K562 (cell line): ENCODE measurements around the gene TNK2. TPM values are rescaled to one million over a fixed set of nuclear protein-coding genes. Genes with fewer than 3 reads are reported as not detected.

Source experiments
- ARID4B ChIP-seq: sonication (generic); formaldehyde crosslinking; IDR thresholded peaks from 2 replicates; pipeline ENCODE4 v1.8.0; 2022; ENCODE audit warnings: mild to moderate bottlenecking, missing genetic modification reagents
- CXXC5 ChIP-seq: fragments of 250-450 bp; sonication (Bioruptor Pico); IDR thresholded peaks from 2 replicates; pipeline ENCODE4 v1.8.0; 2022; ENCODE audit warnings: inconsistent platforms, mild to moderate bottlenecking, moderate library complexity
- HCFC1 ChIP-seq: IDR thresholded peaks from 2 replicates; pipeline ENCODE4 v1.6.1; 2012; ENCODE audit warnings: low read depth, low read length, improper control_type of control experiment
- KDM4B ChIP-seq, 2 experiments: fragments of 450-650 bp in 1 of 2; sonication (generic) in 1 of 2; IDR thresholded peaks; 2 replicates each; pipeline ENCODE4 v1.6.1; 2016 to 2017; ENCODE audit warnings: borderline replicate concordance in 2 of 2, antibody characterized with exemption in 1 of 2, low read depth in 1 of 2, mild to moderate bottlenecking in 1 of 2
- KDM5B ChIP-seq: fragments of 200-600 bp; sonication (generic); IDR thresholded peaks from 2 replicates; pipeline ENCODE4 v1.6.1; 2012; ENCODE audit warnings: low read depth, mild to moderate bottlenecking, moderate library complexity, low read length, control low read depth, inconsistent platforms; ENCODE audit not compliant: insufficient replicate concordance
- MAX ChIP-seq: sonication (generic); formaldehyde crosslinking; IDR thresholded peaks from 2 replicates; pipeline ENCODE4 v1.9.0; 2022; ENCODE audit warnings: mild to moderate bottlenecking, missing genetic modification reagents
- MAZ ChIP-seq, 2 experiments: fragments of 450-650 bp in 1 of 2; sonication (generic) in 1 of 2; formaldehyde crosslinking; IDR thresholded peaks in 1 of 2; conservative IDR thresholded peaks in 1 of 2; 2 replicates each; pipeline versions ENCODE4 v1.4.0 to v1.5.0; 2020; ENCODE audit warnings: mild to moderate bottlenecking in 1 of 2, missing genetic modification reagents in 1 of 2
- MXI1 ChIP-seq: IDR thresholded peaks from 2 replicates; pipeline ENCODE4 v1.6.1; 2011; ENCODE audit warnings: low read depth, mild to moderate bottlenecking, improper control_type of control experiment, low read length
- PML ChIP-seq: IDR thresholded peaks from 2 replicates; pipeline ENCODE4 v1.6.1; 2012; ENCODE audit warnings: low read length, inconsistent platforms
- POLR2A ChIP-seq: fragments of 450-650 bp; conservative IDR thresholded peaks from 2 replicates; pipeline ENCODE4 v1.6.1; 2016
- POLR2G ChIP-seq: fragments of 200-400 bp; formaldehyde crosslinking; IDR thresholded peaks from 2 replicates; pipeline ENCODE4 v1.6.1; 2017; ENCODE audit warnings: low read depth, mild to moderate bottlenecking, antibody characterized with exemption, low read length, moderate library complexity
- SPI1 ChIP-seq: IDR thresholded peaks from 2 replicates; pipeline ENCODE4 v1.6.1; 2011; ENCODE audit warnings: low read depth, low read length, control low read depth, borderline replicate concordance
- TAF1 ChIP-seq: IDR thresholded peaks from 2 replicates; pipeline ENCODE4 v1.6.1; 2011; ENCODE audit warnings: mild to moderate bottlenecking, low read length, moderate library complexity; ENCODE audit not compliant: insufficient read depth, control insufficient read depth, severe bottlenecking; ENCODE audit errors: extremely low read depth
- TBP ChIP-seq: optimal IDR thresholded peaks from 2 replicates; pipeline ENCODE3; 2011; ENCODE audit warnings: low read depth, low read length, improper control_type of control experiment
- VEZF1 ChIP-seq: fragments of 200-800 bp; sonication (Bioruptor generic); IDR thresholded peaks from 2 replicates; pipeline ENCODE4 v1.6.1; 2017; ENCODE audit warnings: missing genetic modification characterization, missing compliant biosample characterization
- YY1 ChIP-seq, 3 experiments: IDR thresholded peaks; 2 replicates each; pipeline ENCODE4 v1.6.1; 2011; ENCODE audit warnings: low read length in 2 of 3, mild to moderate bottlenecking in 2 of 3, moderate library complexity in 2 of 3, borderline replicate concordance in 1 of 3, control low read depth in 1 of 3, low read depth in 1 of 3; ENCODE audit not compliant: insufficient read depth in 3 of 3, insufficient replicate concordance in 2 of 3, control insufficient read depth in 1 of 3, insufficient read length in 1 of 3; ENCODE audit errors: extremely low read depth in 1 of 3
- ZNF511 ChIP-seq: sonication (generic); formaldehyde crosslinking; IDR thresholded peaks from 2 replicates; pipeline ENCODE4 v1.8.0; 2022; ENCODE audit warnings: mild to moderate bottlenecking, missing genetic modification reagents
- polyA plus RNA-seq, 8 experiments: library from polyadenylated mRNA; depleted of rRNA in 4 of 8; stranded (reverse) in 5 of 8; unstranded in 3 of 8; fragments of >200 nt; fragmentation: Nextera tagmentation in 2 of 8; fragmentation: Illumina TruSeq in 1 of 8; extraction: Ambion mirVana in 2 of 8; extraction: Trizol in 1 of 8; gene quantifications; 2 replicates each; pipeline versions ENCODE4 v1.2.1 to v1.2.3, GENCODE V29; 2011 to 2014; ENCODE audit warnings: inconsistent platforms in 1 of 8, missing spikeins in 1 of 8
- total RNA-seq, 7 experiments: library from RNA; depleted of rRNA in 6 of 7; stranded (reverse); fragments of >200 nt in 6 of 7; fragmentation: Illumina TruSeq in 2 of 7; extraction: Trizol in 2 of 7; gene quantifications; 2 replicates each; pipeline versions ENCODE4 v1.2.1 to v1.2.3, GENCODE V29; 2011 to 2021; ENCODE audit warnings: low replicate concordance in 1 of 7

Gene TNK2
- total and polyA plus RNA-seq, 9 of the 15 experiments (the other 6 are each of a cell fraction or from before 2014, with no cell fraction given): 0.03 to 33.8 (median 6.5) TPM

- TF ChIP-seq TAF1 (peak; percentile 80), MAZ (CRISPR knock-in tag; conservative IDR thresholded peaks at IDR 0.05 in 1 of 2, IDR thresholded peaks at IDR 0.05 in 1 of 2) (peak in 1 of 2 experiments; percentile 66; a peak in 2 of 4 replicates), ARID4B (CRISPR knock-in tag) (peak; percentile 73), MXI1 (peak; percentile 65), SPI1 (peak; percentile 49; the same call in 1 of the 2 replicates), KDM5B (peak; percentile 46), ZNF511 (CRISPR knock-in tag) (0 out of 2 replicates have a peak, but pooled peaks have one; percentile 54), TBP (peak; percentile 37), CXXC5 (CRISPR knock-in tag) (peak; percentile 29; the same call in 1 of the 2 replicates), MAX (peak; percentile 73), YY1 (IDR thresholded peaks at IDR 0.05; ENCODE audit: borderline replicate concordance in 1 of 3, control insufficient read depth in 1 of 3, extremely low read depth in 1 of 3, insufficient read depth in 3 of 3, insufficient read length in 1 of 3, insufficient replicate concordance in 2 of 3, low read depth in 1 of 3, low read length in 2 of 3) (peak in 1 of 3 experiments; percentile 41), POLR2G (peak; percentile 74), POLR2A (0 out of 2 replicates have a peak, but pooled peaks have one; percentile 53), HCFC1 (peak; percentile 57), VEZF1 (peak; percentile 18; the same call in 1 of the 2 replicates), KDM4B (IDR thresholded peaks at IDR 0.05; ENCODE audit: borderline replicate concordance in 2 of 2, low read depth in 1 of 2) (0 out of 4 replicates have a peak, but pooled peaks of 1 of the 2 experiments have one; percentile 38), PML (peak; percentile 29; the same call in 1 of the 2 replicates)
- TF ChIP-seq, all 486 proteins: peak for 46; not testable (repeated sequence) for 440
Observed at GRCh38 chr3:195954052-195954751, 45.9 kb upstream of the TNK2 start (continued).
